SK-N-MC (cell line): Measurements from ENCODE around the gene ZFYVE16.

ENCODE experiments used
- EZH2 ChIP-seq: fragments of 200-600 bp; sonication (generic); IDR thresholded peaks from one replicate; pipeline ENCODE4 v1.6.1; 2017; ENCODE audit warnings: antibody characterized with exemption
- FOXP2 ChIP-seq: optimal IDR thresholded peaks from 2 replicates; pipeline ENCODE3; 2011; ENCODE audit warnings: mild to moderate bottlenecking, moderate library complexity; ENCODE audit not compliant: insufficient read depth; ENCODE audit errors: extremely low read length, control extremely low read depth
- POLR2AphosphoS5 ChIP-seq: IDR thresholded peaks from 2 replicates; pipeline ENCODE4 v1.6.1; 2012; ENCODE audit warnings: mild to moderate bottlenecking, low read depth, low read length, borderline replicate concordance

DNA sequence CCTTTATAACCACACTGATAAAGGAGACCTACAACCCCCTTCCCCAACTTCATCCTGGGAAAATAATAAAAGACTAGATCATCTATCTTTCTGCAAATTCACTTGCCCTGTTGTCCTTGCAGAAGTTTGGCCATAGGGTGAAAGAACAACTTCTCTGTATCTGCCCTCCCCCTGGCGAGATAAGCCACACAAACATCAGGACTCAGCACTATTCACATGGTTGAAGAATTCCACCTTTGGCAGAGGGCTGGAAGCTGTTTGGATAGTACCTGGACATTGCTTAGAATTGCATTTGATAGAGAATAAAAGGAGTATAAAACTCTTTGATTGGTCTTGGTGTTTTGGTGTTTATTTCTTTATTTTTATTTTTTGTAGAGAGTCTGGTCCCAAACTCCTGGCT, 97.0 kb downstream of the ZFYVE16 start:
- no peak for TF ChIP-seq POLR2AphosphoS5
- no peak for TF ChIP-seq EZH2
- TF ChIP-seq FOXP2: no peak
